Measurements from ENCODE around the gene GID8. TPM values are rescaled to one million over a fixed set of nuclear protein-coding genes. Genes with fewer than 3 reads are reported as not detected.

The GID8 gene
- polyA plus RNA-seq, 2 donors = 16.2 to 30.0 TPM

DNA sequence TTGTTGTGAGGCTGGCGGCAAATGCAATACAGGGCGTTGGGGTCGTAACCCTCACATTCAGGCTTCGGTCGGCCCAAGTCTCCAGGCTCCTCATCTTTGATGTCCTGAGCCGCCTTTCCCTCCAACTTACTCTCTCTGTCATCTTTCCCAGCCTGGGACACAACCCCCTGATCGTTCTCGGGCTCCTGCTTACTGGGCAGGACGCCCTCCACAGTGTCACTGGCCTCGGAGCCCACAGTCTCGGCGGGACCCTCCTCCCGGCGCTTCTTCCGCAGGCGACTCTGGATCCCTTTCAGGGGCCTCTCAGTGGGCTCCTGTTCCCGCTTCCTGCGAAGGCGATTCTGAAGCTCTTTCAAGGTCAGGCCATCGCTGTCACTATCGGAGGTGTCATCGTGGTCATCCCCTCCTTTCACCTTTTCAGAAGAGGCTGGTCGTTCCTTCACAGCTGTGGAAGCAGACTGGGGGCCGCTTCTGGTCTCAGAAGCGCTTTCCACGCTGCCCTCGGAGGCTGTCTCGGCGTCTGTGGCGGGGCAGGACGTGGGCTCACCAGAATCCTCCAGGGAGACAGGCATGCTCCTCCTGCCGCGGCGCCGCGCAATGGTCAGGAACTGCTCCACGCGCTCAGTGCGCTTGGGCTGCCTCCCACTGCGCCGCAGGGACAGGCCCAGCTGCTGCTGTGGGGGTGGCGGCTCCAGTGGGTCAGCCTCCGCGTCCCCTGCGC is 27.0 kb upstream of the GID8 start:
- no peaks in the 10 kb centered on the region for H3K9me3 ChIP-seq (ENCODE audit: control insufficient read depth in 2 of 2, insufficient read depth in 1 of 2, low read depth in 1 of 2, low read length in 1 of 2)
- peaks cover 0 to 2% of the 10 kb centered on the region in 2 donors for H3K4me1 ChIP-seq (ENCODE audit: control insufficient read depth in 2 of 2, insufficient read depth in 2 of 2, low read length in 1 of 2)
- H3K36me3 ChIP-seq (ENCODE audit: control insufficient read depth in 2 of 2, insufficient read depth in 2 of 2, low read length in 1 of 2) = peaks cover 26 to 48% of the 10 kb centered on the region in 2 donors
- no peaks in the 10 kb centered on the region for H3K27me3 ChIP-seq (ENCODE audit: control insufficient read depth in 1 of 2, insufficient read depth in 2 of 2, low read length in 2 of 2)
- H3K27ac ChIP-seq (ENCODE audit: low read depth in 2 of 2, low read length in 1 of 2) = no peak overlapping the region
- no peak overlapping the region for H3K4me3 ChIP-seq (ENCODE audit: low read depth in 1 of 2, low read length in 2 of 2)
- 96% methylated on average over 45 of the region's 45 CpGs for WGBS, 2 donors

DNA sequence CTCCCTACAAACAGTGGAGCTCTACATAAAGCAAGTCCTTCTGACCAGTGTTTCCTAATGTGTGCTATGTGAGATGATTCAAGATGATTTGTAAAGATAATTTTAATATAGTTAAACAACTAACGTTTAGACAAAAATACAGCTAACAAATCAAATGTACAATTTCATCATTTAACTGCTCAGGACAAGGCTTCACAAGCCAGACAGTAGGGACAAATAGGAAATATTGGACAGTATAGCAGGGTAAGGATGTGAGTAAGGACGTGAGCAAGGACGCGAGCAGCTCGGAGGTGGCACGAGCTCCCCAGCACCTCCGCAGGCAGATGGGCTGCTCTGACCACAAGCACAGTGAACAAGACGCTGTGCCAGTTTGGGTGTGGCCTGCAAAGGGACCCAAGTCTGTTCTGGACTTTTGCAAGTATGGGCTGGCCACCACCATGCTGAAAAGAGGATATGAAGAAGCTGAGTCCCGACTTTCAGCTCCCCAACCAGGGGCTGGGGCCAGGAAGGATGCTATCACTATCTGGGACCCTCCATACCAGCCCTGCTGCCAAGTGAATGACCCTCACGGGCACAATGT is 26.2 kb upstream of the GID8 start:
- Histone ChIP-seq H3K36me3 (ENCODE audit: control insufficient read depth in 2 of 2, insufficient read depth in 2 of 2, low read length in 1 of 2) (peaks cover 19 to 40% of the 10 kb centered on the region in 2 donors), H3K27me3 (ENCODE audit: control insufficient read depth in 1 of 2, insufficient read depth in 2 of 2, low read length in 2 of 2) (no peaks in the 10 kb centered on the region), H3K27ac (ENCODE audit: low read depth in 2 of 2, low read length in 1 of 2) (no peak overlapping the region), H3K9me3 (ENCODE audit: control insufficient read depth in 2 of 2, insufficient read depth in 1 of 2, low read depth in 1 of 2, low read length in 1 of 2) (no peaks in the 10 kb centered on the region), H3K4me1 (ENCODE audit: control insufficient read depth in 2 of 2, insufficient read depth in 2 of 2, low read length in 1 of 2) (peaks cover 0 to 2% of the 10 kb centered on the region in 2 donors), H3K4me3 (ENCODE audit: low read depth in 1 of 2, low read length in 2 of 2) (no peak overlapping the region)
- 75 to 79% methylated on average over 10 of the region's 10 CpGs for WGBS, 2 donors

GRCh38 chr20:62913043-62913630 is 24.8 kb upstream of the GID8 start:
- Histone ChIP-seq H3K4me3 (ENCODE audit: low read depth in 1 of 2, low read length in 2 of 2) (no peak overlapping the region), H3K27ac (ENCODE audit: low read depth in 2 of 2, low read length in 1 of 2) (no peak overlapping the region), H3K4me1 (ENCODE audit: control insufficient read depth in 2 of 2, insufficient read depth in 2 of 2, low read length in 1 of 2) (peaks cover 0 to 6% of the 10 kb centered on the region in 2 donors), H3K27me3 (ENCODE audit: control insufficient read depth in 1 of 2, insufficient read depth in 2 of 2, low read length in 2 of 2) (no peaks in the 10 kb centered on the region), H3K9me3 (ENCODE audit: control insufficient read depth in 2 of 2, insufficient read depth in 1 of 2, low read depth in 1 of 2, low read length in 1 of 2) (no peaks in the 10 kb centered on the region), H3K36me3 (ENCODE audit: control insufficient read depth in 2 of 2, insufficient read depth in 2 of 2, low read length in 1 of 2) (peaks cover 14 to 36% of the 10 kb centered on the region in 2 donors)
- WGBS, 2 donors = 80 to 82% methylated on average over 7 of the region's 7 CpGs

DNA sequence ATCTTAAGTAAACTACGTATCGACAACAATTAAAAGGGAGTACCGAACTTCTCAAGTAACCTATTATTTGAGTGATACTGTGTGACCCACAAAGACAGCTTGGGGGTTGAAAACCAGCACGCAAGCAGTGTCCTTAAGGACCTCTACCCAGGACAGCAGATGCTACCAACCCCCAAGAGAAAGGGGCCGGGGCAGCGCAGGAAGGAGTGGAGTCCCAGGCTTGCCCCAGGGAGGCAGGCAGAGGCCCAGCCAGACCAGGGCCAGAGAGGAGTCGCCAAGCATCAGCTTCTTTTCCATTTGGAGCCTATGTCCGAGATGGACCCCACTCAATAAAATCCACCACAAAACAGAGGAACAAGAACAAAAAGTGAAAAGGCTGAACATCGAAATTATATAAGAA is 23.5 kb upstream of the GID8 start:
- H3K4me1 ChIP-seq (ENCODE audit: control insufficient read depth in 2 of 2, insufficient read depth in 2 of 2, low read length in 1 of 2) = peaks cover 0 to 6% of the 10 kb centered on the region in 2 donors
- H3K4me3 ChIP-seq (ENCODE audit: low read depth in 1 of 2, low read length in 2 of 2) = no peak overlapping the region
- H3K36me3 ChIP-seq (ENCODE audit: control insufficient read depth in 2 of 2, insufficient read depth in 2 of 2, low read length in 1 of 2) = peaks cover 12 to 26% of the 10 kb centered on the region in 2 donors
- no peaks in the 10 kb centered on the region for H3K9me3 ChIP-seq (ENCODE audit: control insufficient read depth in 2 of 2, insufficient read depth in 1 of 2, low read depth in 1 of 2, low read length in 1 of 2)
- no peak overlapping the region for H3K27ac ChIP-seq (ENCODE audit: low read depth in 2 of 2, low read length in 1 of 2)
- WGBS, 2 donors = 77 to 82% methylated on average over 9 of the region's 9 CpGs
- H3K27me3 ChIP-seq (ENCODE audit: control insufficient read depth in 1 of 2, insufficient read depth in 2 of 2, low read length in 2 of 2) = no peaks in the 10 kb centered on the region

GRCh38 chr20:62914970-62915457 is 22.9 kb upstream of the GID8 start:
- WGBS, 2 donors = 39 to 43% methylated on average over 8 of the region's 8 CpGs
- Histone ChIP-seq H3K36me3 (ENCODE audit: control insufficient read depth in 2 of 2, insufficient read depth in 2 of 2, low read length in 1 of 2) (peaks cover 12 to 22% of the 10 kb centered on the region in 2 donors), H3K9me3 (ENCODE audit: control insufficient read depth in 2 of 2, insufficient read depth in 1 of 2, low read depth in 1 of 2, low read length in 1 of 2) (no peaks in the 10 kb centered on the region), H3K27ac (ENCODE audit: low read depth in 2 of 2, low read length in 1 of 2) (no peak overlapping the region), H3K4me3 (ENCODE audit: low read depth in 1 of 2, low read length in 2 of 2) (no peak overlapping the region), H3K27me3 (ENCODE audit: control insufficient read depth in 1 of 2, insufficient read depth in 2 of 2, low read length in 2 of 2) (no peaks in the 10 kb centered on the region), H3K4me1 (ENCODE audit: control insufficient read depth in 2 of 2, insufficient read depth in 2 of 2, low read length in 1 of 2) (peaks cover under 1 to 10% of the 10 kb centered on the region in 2 donors)

DNA sequence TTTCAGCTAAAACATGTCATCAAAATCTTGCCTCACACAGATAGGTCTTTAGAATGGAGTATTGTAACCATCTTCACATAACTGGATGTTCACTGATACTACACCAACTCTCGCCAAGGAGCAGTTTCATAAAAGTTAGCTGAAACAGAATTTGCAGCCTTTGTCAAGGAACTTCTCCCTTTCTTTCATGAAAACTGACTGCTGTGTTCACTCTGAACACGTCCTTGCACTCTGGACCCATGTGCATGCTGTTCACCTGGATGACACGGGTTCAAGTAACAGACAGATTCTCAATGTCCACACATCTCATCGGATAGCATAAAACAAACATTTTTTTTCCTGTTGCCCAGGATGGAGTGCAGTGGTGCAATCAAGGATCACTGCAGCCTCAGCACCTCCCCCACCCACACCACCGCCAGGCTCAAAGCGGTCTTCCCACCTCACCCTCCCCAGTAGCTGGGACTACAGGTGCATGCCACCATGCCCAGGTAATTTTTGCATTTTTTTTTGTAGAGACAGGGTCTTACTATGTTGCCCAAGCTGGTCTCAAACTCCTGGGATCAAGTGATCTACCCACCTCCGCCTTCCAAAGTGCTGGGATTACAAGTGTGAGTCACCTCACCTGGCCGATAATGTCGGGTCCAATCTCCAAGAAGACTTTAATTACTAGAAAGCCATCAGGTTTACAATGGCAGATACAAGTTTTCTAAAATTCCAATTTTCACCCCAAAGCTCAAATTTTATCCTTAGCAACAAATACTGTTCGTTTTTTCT is 21.1 kb upstream of the GID8 start:
- Histone ChIP-seq H3K4me1 (ENCODE audit: control insufficient read depth in 2 of 2, insufficient read depth in 2 of 2, low read length in 1 of 2) (peaks cover 3 to 15% of the 10 kb centered on the region in 2 donors), H3K27ac (ENCODE audit: low read depth in 2 of 2, low read length in 1 of 2) (no peak overlapping the region), H3K36me3 (ENCODE audit: control insufficient read depth in 2 of 2, insufficient read depth in 2 of 2, low read length in 1 of 2) (peaks cover 0 to 5% of the 10 kb centered on the region in 2 donors), H3K4me3 (ENCODE audit: low read depth in 1 of 2, low read length in 2 of 2) (no peak overlapping the region), H3K9me3 (ENCODE audit: control insufficient read depth in 2 of 2, insufficient read depth in 1 of 2, low read depth in 1 of 2, low read length in 1 of 2) (no peaks in the 10 kb centered on the region), H3K27me3 (ENCODE audit: control insufficient read depth in 1 of 2, insufficient read depth in 2 of 2, low read length in 2 of 2) (no peaks in the 10 kb centered on the region)
- 61 to 67% methylated on average over 10 of the region's 10 CpGs for WGBS, 2 donors

DNA sequence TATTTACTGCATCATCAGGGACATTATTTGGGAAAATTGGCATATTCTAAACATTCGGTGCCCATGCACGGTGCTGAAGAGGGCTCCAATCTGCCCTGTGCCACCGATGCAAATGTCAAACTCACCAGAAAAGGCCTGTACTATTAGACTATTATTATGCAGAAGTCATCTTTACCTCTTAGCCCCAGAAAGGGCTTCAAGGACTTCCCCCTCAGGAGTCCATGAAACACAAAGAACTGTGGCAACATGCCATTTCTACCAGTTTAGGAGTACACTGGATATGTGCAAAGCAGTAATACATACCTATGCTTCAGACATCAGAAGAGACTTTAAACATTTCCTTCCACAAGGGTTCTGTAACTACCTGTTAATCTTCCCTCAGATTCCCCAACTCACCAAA is 20.2 kb upstream of the GID8 start:
- H3K4me3 ChIP-seq (ENCODE audit: low read depth in 1 of 2, low read length in 2 of 2) = no peak overlapping the region
- 54 to 67% methylated on average over 3 of the region's 3 CpGs for WGBS, 2 donors
- H3K27me3 ChIP-seq (ENCODE audit: control insufficient read depth in 1 of 2, insufficient read depth in 2 of 2, low read length in 2 of 2) = no peaks in the 10 kb centered on the region
- H3K36me3 ChIP-seq (ENCODE audit: control insufficient read depth in 2 of 2, insufficient read depth in 2 of 2, low read length in 1 of 2) = peaks cover 0 to 7% of the 10 kb centered on the region in 2 donors
- no peaks in the 10 kb centered on the region for H3K9me3 ChIP-seq (ENCODE audit: control insufficient read depth in 2 of 2, insufficient read depth in 1 of 2, low read depth in 1 of 2, low read length in 1 of 2)
- no peak overlapping the region for H3K27ac ChIP-seq (ENCODE audit: low read depth in 2 of 2, low read length in 1 of 2)
- peaks cover 3 to 22% of the 10 kb centered on the region in 2 donors for H3K4me1 ChIP-seq (ENCODE audit: control insufficient read depth in 2 of 2, insufficient read depth in 2 of 2, low read length in 1 of 2)

- Histone ChIP-seq H3K4me3 (ENCODE audit: low read depth in 1 of 2, low read length in 2 of 2) (no peak overlapping the region), H3K4me1 (ENCODE audit: control insufficient read depth in 2 of 2, insufficient read depth in 2 of 2, low read length in 1 of 2) (peaks cover 3 to 22% of the 10 kb centered on the region in 2 donors), H3K36me3 (ENCODE audit: control insufficient read depth in 2 of 2, insufficient read depth in 2 of 2, low read length in 1 of 2) (peaks cover 0 to 5% of the 10 kb centered on the region in 2 donors), H3K27me3 (ENCODE audit: control insufficient read depth in 1 of 2, insufficient read depth in 2 of 2, low read length in 2 of 2) (no peaks in the 10 kb centered on the region), H3K27ac (ENCODE audit: low read depth in 2 of 2, low read length in 1 of 2) (no peak overlapping the region), H3K9me3 (ENCODE audit: control insufficient read depth in 2 of 2, insufficient read depth in 1 of 2, low read depth in 1 of 2, low read length in 1 of 2) (no peaks in the 10 kb centered on the region)
- 42 to 46% methylated on average over 3 of the region's 3 CpGs for whole genome bisulfite sequencing, 2 donors
These were observed 19.8 kb upstream of the GID8 start for GRCh38 chr20:62918147-62918546.

GRCh38 chr20:62918831-62919230 is 19.1 kb upstream of the GID8 start:
- peaks cover 3 to 23% of the 10 kb centered on the region in 2 donors for H3K4me1 ChIP-seq (ENCODE audit: control insufficient read depth in 2 of 2, insufficient read depth in 2 of 2, low read length in 1 of 2)
- H3K27ac ChIP-seq (ENCODE audit: low read depth in 2 of 2, low read length in 1 of 2) = peak overlapping the region in 1 of 2 donors; percentile 27
- no peak overlapping the region for H3K4me3 ChIP-seq (ENCODE audit: low read depth in 1 of 2, low read length in 2 of 2)
- 50 to 63% methylated on average over 6 of the region's 6 CpGs for WGBS, 2 donors
- H3K36me3 ChIP-seq (ENCODE audit: control insufficient read depth in 2 of 2, insufficient read depth in 2 of 2, low read length in 1 of 2) = peaks cover 0 to 4% of the 10 kb centered on the region in 2 donors
- H3K27me3 ChIP-seq (ENCODE audit: control insufficient read depth in 1 of 2, insufficient read depth in 2 of 2, low read length in 2 of 2) = no peaks in the 10 kb centered on the region
- H3K9me3 ChIP-seq (ENCODE audit: control insufficient read depth in 2 of 2, insufficient read depth in 1 of 2, low read depth in 1 of 2, low read length in 1 of 2) = no peaks in the 10 kb centered on the region
